ENCODE results near the gene TBC1D8.

The TBC1D8 gene

GRCh38 chr2:100976061-100976460 is 175.1 kb downstream of the TBC1D8 start:
- no peak for FAIRE-seq

DNA sequence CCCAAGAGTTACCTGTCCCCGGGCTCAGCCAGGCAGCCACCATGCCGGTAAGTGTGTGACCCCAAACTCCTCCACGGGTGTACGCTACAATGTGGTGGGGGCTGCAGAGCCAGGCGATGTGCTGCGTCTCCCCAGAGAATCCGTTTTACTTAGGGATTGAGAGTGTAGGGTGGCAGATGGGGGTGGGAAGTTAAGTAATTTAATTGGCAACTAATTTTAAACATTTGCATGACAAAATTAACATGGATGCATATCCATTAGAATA is 175.7 kb downstream of the TBC1D8 start:
- FAIRE-seq: no peak

DNA sequence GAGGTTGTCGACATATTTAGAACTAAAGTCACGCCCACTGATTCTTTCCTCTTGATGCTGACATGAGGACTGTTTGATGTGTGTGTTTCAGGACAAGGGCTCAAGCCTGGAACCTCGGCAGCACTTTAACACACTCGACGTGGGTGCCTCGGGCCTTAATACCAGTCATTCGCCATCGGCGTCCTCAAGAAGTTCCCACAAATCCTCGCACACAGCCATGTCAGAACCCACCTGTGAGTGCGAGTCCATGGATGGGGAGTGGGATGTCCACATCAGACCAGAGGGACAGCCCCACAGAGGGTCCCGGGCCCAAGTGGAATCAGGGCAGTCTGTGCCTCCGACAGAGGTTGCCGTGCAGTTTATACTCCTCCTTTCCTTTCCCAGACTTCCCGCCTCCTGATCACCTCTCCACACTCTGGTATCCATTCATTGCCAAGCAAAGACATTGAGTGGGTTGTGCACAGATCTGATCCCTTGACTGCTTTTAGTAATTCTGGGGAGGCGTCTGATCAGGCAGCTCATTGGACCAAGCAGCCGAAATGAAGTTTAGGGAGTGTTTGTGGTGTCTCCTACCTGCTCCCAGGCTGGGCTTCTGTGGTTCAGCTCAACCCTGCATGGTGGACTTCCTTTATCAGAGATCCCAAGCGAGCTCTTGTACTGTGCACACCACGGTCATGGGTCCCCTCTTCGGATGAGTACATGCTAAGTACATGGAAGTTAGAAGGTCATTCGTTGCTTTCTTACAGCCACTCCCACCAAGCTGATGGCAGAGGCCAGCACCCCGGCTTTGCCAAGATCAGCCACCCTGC is 176.3 kb downstream of the TBC1D8 start:
- no peak for FAIRE-seq

- FAIRE-seq: no peak
These were observed 178.7 kb downstream of the TBC1D8 start for GRCh38 chr2:100972452-100972851.

DNA sequence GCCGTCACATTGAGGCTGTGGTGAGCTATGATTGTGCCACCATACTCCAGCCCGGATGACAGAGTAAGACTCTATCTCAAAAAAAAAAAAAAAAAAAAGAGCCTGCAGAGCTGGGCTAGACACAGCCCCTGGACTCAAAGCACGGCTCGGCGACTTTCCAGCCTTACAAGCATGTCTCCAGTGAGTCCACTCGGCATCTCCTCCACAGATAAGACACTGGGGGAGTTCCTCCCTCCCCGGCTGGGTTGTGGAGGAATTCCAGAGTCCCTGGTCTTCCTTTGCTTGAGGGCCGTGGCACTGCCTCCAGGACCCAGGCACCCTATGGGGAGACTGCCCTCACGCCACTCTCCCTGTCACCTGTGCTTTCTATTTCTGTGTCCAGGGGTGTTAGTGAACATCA is 180.0 kb downstream of the TBC1D8 start:
- FAIRE-seq: no peak

DNA sequence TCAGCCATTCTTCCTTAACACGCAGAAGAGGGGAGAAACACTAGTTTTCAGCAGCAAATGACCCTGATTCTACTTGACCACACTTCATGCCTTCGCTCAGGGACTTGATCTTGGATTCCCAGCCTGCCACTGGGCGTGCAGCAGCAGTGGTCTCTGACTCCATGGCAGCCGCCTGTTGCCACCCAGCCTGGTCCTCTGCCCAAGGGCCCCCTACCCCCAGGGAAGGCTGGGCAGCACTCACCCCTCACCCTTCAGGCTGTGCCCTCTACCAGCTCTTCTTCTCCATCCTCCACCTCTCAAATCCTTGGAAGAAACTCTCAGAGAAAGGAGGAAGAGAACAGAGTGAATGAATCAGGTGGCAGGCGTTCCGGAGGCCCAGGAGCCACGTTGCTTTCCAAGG is 181.2 kb downstream of the TBC1D8 start:
- FAIRE-seq: no peak

DNA sequence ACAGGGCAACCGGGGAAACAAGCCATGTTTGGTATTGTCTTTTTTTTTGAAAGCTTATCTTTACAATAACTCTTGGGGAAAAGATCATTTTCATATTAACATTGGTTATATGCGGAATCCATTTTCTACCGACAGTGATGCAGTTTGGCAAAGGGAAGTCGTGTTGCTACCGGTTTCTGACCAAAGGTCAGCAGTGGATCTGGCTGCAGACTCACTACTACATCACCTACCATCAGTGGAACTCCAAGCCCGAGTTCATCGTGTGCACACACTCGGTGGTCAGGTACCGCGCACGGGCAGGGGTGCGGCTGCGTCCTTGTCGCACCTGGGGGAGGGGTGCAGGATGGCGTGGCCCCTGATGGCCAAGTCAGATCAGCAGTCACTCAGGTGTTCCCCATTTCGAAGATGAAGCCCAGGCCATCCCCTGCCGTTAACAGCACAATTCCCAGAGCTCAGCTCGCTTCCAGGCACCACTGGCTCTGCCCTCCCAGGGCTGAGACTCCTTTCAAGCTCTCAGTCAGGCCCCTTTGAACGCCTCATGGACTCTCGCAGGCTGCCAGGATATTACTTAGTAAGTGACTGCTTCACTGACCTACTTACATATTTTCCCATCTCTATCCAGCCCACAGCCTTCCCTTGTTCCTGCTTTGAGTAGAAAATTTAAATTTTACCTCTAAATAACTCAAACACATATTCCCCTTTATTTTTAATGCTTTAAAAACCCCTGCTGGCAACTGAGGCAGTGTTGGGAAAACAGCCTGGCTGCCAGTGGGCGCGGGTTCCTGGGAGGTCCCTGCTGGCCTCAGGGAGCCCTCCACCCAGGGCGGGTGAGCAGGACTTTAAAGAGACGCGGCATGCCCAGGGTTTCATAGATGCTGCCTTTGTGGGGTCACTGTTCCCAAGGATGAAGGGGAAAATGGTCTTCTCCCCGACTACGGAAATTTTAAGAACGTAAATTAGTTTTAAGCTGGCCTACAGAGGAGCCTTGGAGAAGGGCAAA is 182.7 kb downstream of the TBC1D8 start:
- FAIRE-seq: no peak

- no peak for FAIRE-seq
These were observed 183.5 kb downstream of the TBC1D8 start for GRCh38 chr2:100967716-100968115.

GRCh38 chr2:100965596-100965995 is 185.6 kb downstream of the TBC1D8 start:
- FAIRE-seq: no peak

DNA sequence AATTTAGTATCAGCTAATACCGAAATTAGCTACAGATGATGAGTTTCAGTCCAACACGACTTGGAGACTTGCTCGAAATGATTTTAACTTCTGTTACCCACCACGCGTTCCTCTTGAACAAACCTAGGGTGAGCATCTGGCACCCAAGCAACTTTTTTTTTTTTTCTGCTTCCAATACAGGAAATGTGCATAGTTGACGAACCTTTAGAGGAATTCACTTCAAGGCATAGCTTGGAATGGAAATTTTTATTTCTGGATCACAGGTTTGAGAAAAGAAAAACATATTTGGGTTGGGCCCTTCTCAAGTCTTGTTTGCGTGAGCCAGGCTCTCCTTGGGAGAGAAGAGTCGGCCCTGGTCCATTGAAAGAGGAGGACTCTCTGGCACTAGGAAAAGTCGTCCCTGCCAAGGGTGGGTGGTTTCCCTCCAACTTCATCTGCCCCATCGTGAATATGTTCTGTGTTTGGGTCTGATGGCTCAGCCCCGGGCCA is 186.5 kb downstream of the TBC1D8 start:
- no peak for FAIRE-seq

- no peak for FAIRE-seq
These were observed 187.0 kb downstream of the TBC1D8 start for GRCh38 chr2:100964222-100964621.

DNA sequence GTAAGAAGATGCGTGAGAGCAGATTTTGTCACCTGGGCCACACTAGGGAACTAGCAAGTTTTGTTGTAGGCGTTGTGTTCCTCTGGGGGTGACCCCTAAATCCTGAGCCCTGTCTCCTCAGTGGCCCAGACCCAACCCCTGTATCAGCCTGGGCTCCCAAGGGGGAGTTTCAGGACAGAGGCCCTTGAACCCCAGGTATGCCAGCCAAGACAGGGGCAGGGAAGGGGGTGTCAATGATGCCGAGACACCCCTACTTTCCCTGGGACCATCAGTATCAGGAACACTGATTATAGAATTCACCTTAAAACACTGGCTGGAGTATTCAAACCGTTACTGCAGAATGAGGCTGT is 188.2 kb downstream of the TBC1D8 start:
- FAIRE-seq: no peak

- FAIRE-seq: no peak
These were observed 188.7 kb downstream of the TBC1D8 start for GRCh38 chr2:100962366-100963025.

DNA sequence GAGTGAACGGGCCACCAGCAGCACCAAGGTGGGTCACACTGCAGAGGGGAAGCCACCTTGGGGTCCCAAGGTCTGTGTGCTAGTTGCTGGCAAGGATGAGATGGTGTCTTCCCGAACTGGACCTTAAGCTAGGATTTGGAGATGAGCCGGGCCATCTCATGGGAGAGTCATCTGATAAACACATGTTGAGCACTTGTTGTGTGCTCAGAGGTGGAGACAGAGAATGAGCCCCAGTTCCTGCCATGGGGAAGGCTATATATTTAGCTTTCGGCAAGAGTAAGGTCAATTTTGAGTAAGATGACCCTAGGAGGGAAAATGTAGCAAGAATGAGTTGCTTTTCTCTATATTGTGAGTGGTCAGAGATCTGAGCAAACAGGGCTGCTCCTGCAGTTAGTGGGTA is 190.5 kb downstream of the TBC1D8 start:
- no peak for FAIRE-seq

GRCh38 chr2:100959225-100959880 is 191.8 kb downstream of the TBC1D8 start:
- no peak for FAIRE-seq

GRCh38 chr2:100957996-100958653 is 193.1 kb downstream of the TBC1D8 start:
- no peak for FAIRE-seq
